GM21529 (cell line): ENCODE results near the gene ARF1.

Experiments
- ATAC-seq: cut with Tn5 transposase; IDR thresholded peaks from one replicate; pipeline ENCODE4 v1.9.1; 2021; ENCODE audit not compliant: unreplicated experiment

Gene ARF1

GRCh38 chr1:228085287-228085951 lies 2.9 kb downstream of the ARF1 start:
- ATAC-seq: no peak

DNA sequence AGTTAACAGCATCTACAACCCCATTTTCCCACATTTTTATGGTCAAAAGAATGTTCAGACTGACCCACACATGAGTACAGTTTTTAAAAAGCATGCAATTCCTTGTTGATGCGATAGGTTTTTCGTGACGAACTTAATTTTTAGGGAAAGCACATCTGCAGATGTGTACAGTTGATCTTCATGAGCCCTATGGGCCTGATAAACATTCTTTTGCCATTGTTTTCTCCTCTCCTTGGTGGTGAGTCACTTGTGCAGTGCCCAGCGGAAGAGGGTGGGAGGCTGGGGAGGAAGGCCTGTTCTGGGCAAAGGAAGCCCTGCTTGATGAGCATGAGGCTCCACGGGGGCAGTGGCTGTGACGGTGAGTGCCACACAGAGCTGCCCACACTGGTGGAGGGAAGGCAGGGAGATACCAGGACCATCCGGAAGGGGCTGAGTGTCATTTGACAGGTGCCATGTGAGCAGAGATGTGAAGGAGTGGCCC lies 5.3 kb downstream of the ARF1 start:
- ATAC-seq: no peak

DNA sequence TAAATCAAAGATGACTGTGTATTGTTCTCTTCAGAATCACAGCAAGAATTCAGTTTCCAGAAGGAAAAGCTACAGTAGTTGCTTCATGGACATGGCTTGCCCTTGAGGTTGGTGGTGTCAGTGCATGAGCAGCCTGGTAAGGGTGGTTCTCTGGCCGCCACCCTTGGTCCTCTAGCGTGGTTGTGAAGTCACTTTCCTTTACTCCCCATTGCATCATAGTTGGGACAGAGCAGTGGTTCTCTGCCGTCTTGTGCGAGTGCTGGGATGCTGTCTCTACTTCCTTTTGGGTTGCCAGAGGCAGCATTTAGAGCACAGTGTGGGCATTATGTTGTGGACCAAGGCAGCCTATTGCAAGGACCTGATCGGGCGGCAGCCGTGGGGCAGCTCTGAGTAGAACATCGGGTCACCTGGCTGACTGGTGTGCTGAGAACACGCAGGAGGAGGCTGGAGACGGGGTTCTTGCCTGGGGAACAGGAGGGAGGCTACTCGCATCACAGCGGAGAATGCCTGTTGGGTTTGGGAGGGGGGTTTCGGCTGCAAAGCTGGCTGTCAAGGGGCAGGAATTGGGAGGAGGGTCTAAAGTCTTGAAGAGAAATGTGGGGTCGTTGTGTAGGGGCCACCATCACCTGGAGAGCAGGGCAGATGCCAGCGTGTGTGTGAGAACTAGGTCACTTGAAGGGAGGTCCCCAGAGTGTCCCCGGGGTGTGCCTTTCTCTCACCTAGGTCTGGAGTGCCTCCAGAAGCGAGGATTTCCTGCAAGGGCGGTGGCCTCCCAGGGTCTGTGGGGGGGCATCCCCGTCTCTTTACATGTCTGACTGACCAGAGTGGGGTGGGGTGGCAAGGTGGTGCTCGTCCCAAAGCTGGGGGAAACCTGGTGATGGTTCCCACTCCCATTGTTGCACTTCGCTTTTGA lies 6.3 kb downstream of the ARF1 start:
- no peak for ATAC-seq

GRCh38 chr1:228089519-228090380 lies 7.2 kb downstream of the ARF1 start:
- no peak for ATAC-seq

DNA sequence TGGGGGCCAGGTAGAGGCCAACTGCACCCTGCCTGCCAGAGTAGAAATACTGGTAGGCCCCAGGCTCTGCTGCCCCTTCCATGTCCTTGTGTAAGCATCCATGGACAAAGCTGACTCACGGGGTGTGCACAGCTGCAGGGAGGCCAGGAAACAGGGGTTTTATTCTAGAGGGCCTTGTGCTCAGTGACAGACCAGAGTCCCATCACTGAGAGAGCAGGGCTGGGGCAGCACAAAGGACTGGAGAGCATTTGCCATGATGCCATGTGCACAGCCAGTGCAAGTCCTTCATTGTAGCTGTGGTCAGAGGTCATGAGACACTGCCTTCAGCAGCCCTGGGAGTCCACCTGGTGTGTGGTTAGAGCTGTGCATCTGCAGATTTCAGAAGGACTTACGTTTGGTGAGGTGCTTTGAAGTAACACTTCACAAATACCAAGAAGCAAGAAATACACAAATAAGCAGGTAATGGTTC lies 8.1 kb downstream of the ARF1 start:
- no peak for ATAC-seq

- no peak for ATAC-seq
These were observed 8.6 kb downstream of the ARF1 start for GRCh38 chr1:228091084-228091483.

DNA sequence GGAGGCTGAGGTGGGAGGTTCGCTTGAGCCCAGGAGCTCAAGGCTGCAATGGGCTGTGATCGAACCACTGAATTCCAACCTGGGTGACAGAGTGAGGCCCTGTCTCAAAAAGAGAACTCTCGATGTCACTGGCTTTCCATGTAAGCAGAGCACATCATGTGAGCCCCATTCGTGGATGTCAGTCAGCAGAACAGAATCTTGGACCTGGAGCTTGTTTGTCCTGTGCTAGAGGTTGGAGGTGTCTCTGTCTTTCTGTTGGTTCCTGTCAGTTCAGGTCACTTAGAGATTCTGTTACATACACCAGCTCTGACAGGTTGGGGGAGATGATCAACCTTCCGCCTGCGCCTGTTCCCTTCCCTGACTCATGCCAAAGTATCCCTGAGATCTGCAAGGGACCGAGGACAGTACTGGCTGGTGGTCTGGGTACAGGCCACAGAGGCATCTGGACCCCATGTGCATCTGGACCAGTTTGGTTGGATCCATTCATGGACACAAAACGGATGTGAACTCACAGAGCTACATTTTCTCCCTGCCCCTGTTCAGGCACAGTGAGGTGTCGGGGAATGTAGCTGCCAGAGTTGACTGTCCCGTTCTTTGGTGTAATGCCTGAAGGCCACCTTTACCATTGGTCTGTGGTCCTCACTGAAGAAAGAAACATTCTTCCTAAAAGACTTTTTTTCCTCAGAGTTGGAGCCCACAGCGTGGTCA lies 10.0 kb downstream of the ARF1 start:
- no peak for ATAC-seq

- no peak for ATAC-seq
These were observed 10.8 kb downstream of the ARF1 start for GRCh38 chr1:228093050-228093906.

- ATAC-seq: no peak
These were observed 12.0 kb downstream of the ARF1 start for GRCh38 chr1:228094432-228095016.

DNA sequence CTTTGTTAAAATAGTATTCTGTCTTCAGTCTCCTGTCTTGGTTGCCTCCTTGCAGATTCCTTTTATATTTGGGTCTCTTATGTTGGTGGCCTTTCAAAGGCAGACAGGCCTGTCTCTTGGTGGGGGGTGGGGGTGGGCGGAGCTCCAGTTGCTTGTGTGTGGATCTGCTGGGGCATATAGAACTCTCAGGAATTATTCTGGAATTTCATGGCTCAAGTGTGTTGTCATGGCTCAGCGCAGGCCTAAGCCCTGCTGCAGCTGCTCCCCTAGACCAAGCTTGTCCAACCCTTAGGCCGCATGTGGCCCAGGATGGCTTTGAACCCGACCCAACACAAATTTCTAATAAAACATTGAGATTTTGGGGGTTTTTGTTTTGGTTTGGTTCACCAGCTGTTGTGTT lies 12.7 kb downstream of the ARF1 start:
- no peak for ATAC-seq

DNA sequence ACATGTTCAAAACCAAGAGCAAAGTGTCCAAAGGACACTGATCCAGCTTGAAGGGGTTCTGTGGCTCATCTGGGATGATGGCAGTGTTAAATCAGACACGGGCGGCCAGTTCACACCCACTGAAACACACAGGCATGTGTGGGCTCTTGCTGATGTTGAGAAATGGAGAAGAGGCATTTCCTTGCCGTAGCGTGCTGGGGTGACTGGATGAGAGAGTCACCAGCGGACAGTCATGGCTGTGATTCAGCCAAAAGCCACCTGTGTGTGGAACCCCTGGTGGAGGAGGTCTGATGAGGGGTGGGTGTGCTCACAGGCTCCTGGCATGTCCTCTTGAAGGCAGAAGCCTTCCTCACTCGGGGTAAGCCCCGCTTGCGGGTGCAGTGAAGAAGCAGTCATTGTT lies 13.4 kb downstream of the ARF1 start:
- no peak for ATAC-seq

DNA sequence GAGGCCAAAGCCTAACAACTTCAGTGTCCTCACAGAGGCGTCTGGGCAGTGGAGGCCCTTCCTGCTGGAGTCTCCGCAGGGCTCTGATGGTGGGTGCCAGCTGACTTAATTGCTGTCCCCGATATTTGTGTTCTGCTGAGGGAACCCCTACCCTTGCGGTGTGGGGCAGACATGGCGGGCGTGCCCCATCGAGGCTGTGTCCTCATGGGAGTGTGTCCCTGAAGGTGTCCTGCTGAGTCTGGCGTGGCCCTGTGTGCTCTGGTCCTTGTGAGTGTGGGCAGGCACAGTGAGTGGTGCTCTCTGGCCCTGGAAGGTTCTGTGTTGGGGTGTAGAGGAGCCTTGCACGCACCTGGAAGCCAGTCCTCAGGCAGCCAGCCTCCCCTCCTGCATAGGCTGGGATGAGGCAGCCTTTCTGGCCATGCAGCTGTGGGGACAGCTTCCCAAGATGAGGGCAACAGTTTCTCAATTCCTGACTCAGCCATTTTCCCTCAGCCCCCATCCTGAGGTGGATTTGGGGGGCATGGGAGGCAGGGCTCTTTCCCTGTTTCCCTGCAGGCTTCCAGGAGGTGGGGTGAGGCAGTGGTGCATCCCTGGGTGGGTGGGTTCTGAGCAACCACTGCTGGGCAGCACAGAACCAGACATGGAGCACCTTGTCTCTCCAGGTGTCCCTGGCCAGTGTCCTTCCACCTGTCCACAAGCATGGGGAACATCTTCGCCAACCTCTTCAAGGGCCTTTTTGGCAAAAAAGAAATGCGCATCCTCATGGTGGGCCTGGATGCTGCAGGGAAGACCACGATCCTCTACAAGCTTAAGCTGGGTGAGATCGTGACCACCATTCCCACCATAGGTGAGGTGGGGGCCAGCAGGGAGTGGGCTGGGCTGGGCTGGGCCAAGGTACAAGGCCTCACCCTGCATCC lies 14.2 kb downstream of the ARF1 start:
- no peak for ATAC-seq

DNA sequence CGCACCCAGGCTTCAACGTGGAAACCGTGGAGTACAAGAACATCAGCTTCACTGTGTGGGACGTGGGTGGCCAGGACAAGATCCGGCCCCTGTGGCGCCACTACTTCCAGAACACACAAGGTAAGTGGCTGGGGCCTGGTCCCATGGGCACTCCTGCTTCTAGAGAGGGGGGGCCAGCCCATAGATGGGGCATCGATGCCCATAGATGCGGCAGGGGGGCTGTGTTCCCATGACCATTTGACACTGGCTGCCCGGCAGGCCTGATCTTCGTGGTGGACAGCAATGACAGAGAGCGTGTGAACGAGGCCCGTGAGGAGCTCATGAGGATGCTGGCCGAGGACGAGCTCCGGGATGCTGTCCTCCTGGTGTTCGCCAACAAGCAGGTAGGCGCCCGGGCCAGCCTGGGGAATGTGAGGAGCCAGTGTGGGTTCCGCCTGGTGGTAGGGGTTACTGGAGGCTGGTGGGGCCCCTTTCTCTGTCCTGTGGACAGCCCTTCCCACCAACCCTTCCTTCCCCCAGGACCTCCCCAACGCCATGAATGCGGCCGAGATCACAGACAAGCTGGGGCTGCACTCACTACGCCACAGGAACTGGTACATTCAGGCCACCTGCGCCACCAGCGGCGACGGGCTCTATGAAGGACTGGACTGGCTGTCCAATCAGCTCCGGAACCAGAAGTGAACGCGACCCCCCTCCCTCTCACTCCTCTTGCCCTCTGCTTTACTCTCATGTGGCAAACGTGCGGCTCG lies 15.0 kb downstream of the ARF1 start:
- ATAC-seq: no peak

GRCh38 chr1:228098323-228098931 lies 15.9 kb downstream of the ARF1 start:
- no peak for ATAC-seq

DNA sequence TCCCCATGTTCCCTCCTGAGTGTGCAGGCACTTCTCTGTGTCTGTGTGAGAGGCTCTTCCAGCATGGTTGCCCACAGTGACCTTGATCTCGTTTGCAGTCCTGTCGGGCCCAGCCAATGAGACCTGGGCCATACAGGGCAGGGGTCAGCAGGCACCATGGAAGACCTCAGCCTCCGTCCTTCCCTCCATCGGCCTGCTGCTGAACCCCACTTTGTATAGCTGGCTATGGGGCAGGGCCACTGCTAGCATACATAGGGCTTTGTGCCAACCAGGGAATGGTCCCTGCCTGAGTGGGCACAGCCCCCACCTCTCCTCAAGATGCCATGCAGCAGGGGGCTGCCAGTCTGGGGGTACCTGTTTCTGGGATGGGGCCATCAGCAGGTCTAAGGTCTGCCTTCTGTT lies 16.8 kb downstream of the ARF1 start:
- no peak for ATAC-seq

DNA sequence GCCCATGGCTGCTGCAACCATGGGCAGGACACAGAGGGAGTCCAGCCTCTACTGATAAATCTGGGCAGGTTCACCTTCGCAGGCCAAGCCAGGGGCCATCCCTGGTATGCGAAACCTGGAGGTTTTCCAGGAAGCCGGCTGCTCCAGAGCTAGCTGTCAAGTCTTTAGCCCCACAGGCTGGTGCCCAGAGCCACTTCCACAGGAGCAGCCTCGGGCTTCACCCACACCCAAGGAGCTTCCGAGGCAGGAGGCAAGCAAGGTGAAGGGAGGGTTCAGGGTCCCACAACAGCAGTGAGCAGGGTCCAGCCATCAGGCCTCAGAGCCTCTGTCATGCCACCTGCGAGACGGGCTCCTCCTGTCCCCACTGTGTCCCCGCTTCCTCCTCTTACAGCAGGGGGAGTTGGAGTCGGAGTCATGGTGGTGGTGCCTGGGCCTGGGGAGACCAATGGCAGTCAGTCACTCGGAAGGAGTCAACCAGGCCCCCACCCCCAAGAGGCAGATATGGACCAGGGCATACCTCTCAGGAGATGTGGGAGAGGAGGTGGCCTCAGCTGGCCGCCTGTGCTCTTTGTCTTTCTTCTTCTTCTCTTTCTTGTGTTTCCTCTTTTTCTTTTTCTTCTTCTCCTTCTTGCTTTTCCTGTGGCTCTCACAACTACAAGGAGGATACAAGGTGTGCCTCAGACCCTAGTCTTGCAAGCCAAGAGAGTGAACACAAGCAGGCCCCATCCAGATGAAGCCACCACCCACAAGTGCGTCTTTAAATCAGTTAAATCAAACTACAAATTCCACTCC lies 18.5 kb downstream of the ARF1 start:
- ATAC-seq: no peak
